ENCODE results near the gene CCNT1.

DNA sequence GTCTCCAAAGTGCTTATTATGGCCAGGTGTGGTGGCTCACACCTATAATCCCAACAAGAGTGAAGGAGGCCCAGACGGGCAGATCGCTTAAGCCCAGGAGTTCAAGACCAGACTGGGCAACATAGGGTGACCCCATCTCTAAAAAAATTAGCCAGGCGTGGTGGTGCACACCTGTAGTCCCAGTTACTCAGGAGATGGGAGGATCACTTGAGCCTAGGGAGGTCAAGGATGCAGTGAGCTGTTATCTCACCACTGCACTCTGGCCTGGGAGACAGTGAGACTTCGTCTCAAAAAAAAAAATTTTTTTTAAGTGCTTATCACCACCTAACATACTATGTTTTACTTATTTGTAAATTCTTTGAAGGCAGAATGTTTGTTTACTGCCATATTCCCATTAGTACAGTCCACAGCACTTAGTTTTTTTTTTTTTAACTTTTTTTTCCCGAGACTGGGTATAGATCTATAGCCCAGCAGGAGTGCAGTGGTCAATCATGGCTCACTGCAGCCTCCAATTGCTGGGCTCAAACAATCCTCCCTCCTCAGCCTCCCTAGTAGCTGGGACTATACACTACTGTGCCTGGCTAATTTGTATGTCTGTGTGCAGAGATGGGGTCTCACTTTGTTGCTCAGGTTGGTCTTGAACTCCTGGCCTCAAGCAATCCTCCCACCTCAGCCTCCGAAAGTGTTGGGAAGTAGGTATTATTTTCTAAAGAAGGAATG, 29.7 kb downstream of the CCNT1 start:
- TF ChIP-seq CTCF (conservative IDR thresholded peaks at IDR 0.05; ENCODE audit: low read length), result no peak
- no peak for TF ChIP-seq EZH2phosphoT487 (IDR thresholded peaks at IDR 0.05; ENCODE audit: borderline replicate concordance)

Measured in Loucy (cell line).